IMR-90 (cell line): ENCODE data around the gene COG8. TPM values are rescaled to one million over a fixed set of nuclear protein-coding genes. Genes with fewer than 3 reads are reported as not detected.

Experiments
- ATAC-seq: fragments of 200-7000 bp; cut with Tn5 transposase; 2 replicates; pipeline ENCODE4 v1.9.1; 2020; ENCODE audit warnings: low read depth, mild to moderate bottlenecking, moderate library complexity
- BruUV-seq: library from RNA; stranded (reverse); fragments of 400-500 nt; replicated peaks from 2 replicates; lab custom pipeline; 2021; lab: Mats Ljungman, UMichigan
- CTCF ChIA-PET: fragments of 300-600 bp; formaldehyde crosslinking; extraction: SDS; loops from one replicate; lab custom pipeline; 2021; ENCODE audit warnings: antibody characterized with exemption; lab: Yijun Ruan, JAX
- POLR2A ChIA-PET: fragments of 300-600 bp; sonication (Branson Sonifier 250); formaldehyde crosslinking; loops from one replicate; lab custom pipeline; 2022; ENCODE audit warnings: antibody characterized with exemption; ENCODE audit not compliant: unreplicated experiment; lab: Charles Lee
- DNase-seq: peaks from one replicate; pipeline ENCODE4 v3.0.0; 2013
- H2AFZ ChIP-seq: replicated peaks from 2 replicates; pipeline ENCODE3; 2013; ENCODE audit warnings: low read length, mild to moderate bottlenecking; ENCODE audit not compliant: poor library complexity
- H2AK5ac ChIP-seq: 2 replicates; pipeline ENCODE4 v1.6.1; 2013; ENCODE audit warnings: low read depth, low read length, inconsistent platforms
- H2AK9ac ChIP-seq: replicated peaks from 2 replicates; pipeline ENCODE3; 2013; ENCODE audit warnings: mild to moderate bottlenecking, low read depth, low read length, moderate library complexity; ENCODE audit not compliant: poor library complexity
- H2BK120ac ChIP-seq: 2 replicates; pipeline ENCODE4 v1.6.1; 2013; ENCODE audit warnings: low read depth, low read length, inconsistent platforms
- H2BK15ac ChIP-seq: 3 replicates; pipeline ENCODE4 v1.6.1; 2013; ENCODE audit warnings: low read depth, low read length, inconsistent platforms
- H2BK20ac ChIP-seq: 2 replicates; pipeline ENCODE4 v1.6.1; 2013; ENCODE audit warnings: low read depth, mild to moderate bottlenecking, inconsistent platforms, low read length, moderate library complexity
- H2BK5ac ChIP-seq: 2 replicates; pipeline ENCODE4 v1.6.1; 2013; ENCODE audit warnings: mild to moderate bottlenecking, low read depth, low read length, inconsistent platforms; ENCODE audit not compliant: poor library complexity, severe bottlenecking
- H3K14ac ChIP-seq: replicated peaks from 2 replicates; pipeline ENCODE4 v1.6.1; 2013; ENCODE audit warnings: low read depth, low read length, inconsistent platforms
- H3K18ac ChIP-seq: 2 replicates; pipeline ENCODE4 v1.6.1; 2013; ENCODE audit warnings: low read depth, low read length, control low read depth
- H3K23ac ChIP-seq: 2 replicates; pipeline ENCODE4 v1.6.1; 2013; ENCODE audit warnings: low read depth, low read length, inconsistent platforms
- H3K27ac ChIP-seq: 2 replicates; pipeline ENCODE4 v1.5.1; 2013; ENCODE audit warnings: mild to moderate bottlenecking, control low read depth, low read length; ENCODE audit not compliant: insufficient read depth
- H3K27me3 ChIP-seq: 2 replicates; pipeline ENCODE4 v1.6.1; 2013; ENCODE audit warnings: low read length; ENCODE audit not compliant: control insufficient read depth, insufficient read depth
- H3K36me3 ChIP-seq: 2 replicates; pipeline ENCODE4 v1.6.1; 2013; ENCODE audit warnings: low read length, mixed read lengths; ENCODE audit not compliant: control insufficient read depth, insufficient read depth
- H3K4ac ChIP-seq: 2 replicates; pipeline ENCODE4 v1.6.1; 2013; ENCODE audit warnings: low read depth, low read length, inconsistent platforms
- H3K4me1 ChIP-seq: 2 replicates; pipeline ENCODE4 v1.6.1; 2013; ENCODE audit warnings: low read length, mixed read lengths; ENCODE audit not compliant: control insufficient read depth, insufficient read depth
- H3K4me2 ChIP-seq: 2 replicates; pipeline ENCODE4 v1.6.1; 2013; ENCODE audit warnings: low read depth, mild to moderate bottlenecking, control low read depth, low read length, moderate library complexity
- H3K4me3 ChIP-seq: 2 replicates; pipeline ENCODE4 v1.5.1; 2013; ENCODE audit warnings: low read depth, mild to moderate bottlenecking, control low read depth, low read length, moderate library complexity; ENCODE audit not compliant: insufficient read depth
- H3K56ac ChIP-seq: 2 replicates; pipeline ENCODE4 v1.6.1; 2013; ENCODE audit warnings: low read length, inconsistent platforms; ENCODE audit not compliant: insufficient read depth; ENCODE audit errors: extremely low read depth
- H3K79me1 ChIP-seq, 2 experiments: 2 replicates each; pipeline ENCODE4 v1.6.1; 2013; ENCODE audit warnings: low read length in 2 of 2, inconsistent platforms in 1 of 2, low read depth in 1 of 2
- H3K9ac ChIP-seq: 2 replicates; pipeline ENCODE4 v1.6.1; 2013; ENCODE audit warnings: low read depth, low read length, control low read depth
- H3K9me1 ChIP-seq: 2 replicates; pipeline ENCODE4 v1.6.1; 2013; ENCODE audit warnings: low read length, inconsistent platforms; ENCODE audit not compliant: insufficient read depth
- H3K9me3 ChIP-seq: 2 replicates; pipeline ENCODE4 v1.6.1; 2013; ENCODE audit warnings: low read length; ENCODE audit not compliant: control insufficient read depth, insufficient read depth
- H4K20me1 ChIP-seq: 2 replicates; pipeline ENCODE4 v1.6.1; 2013; ENCODE audit warnings: low read length, inconsistent platforms; ENCODE audit not compliant: insufficient read depth
- H4K5ac ChIP-seq: 2 replicates; pipeline ENCODE4 v1.6.1; 2013; ENCODE audit warnings: mild to moderate bottlenecking, low read depth, low read length, control low read depth
- H4K8ac ChIP-seq, 2 experiments: 2 replicates each; pipeline ENCODE4 v1.6.1; 2013; ENCODE audit warnings: low read depth in 2 of 2, low read length in 2 of 2, control low read depth in 1 of 2, inconsistent platforms in 1 of 2
- H4K91ac ChIP-seq: 2 replicates; pipeline ENCODE4 v1.6.1; 2013; ENCODE audit warnings: low read depth, low read length, inconsistent platforms; ENCODE audit not compliant: insufficient read depth
- BHLHE40 ChIP-seq: fragments of 150-350 bp; IDR thresholded peaks from 2 replicates; pipeline ENCODE4 v1.6.1; 2016; ENCODE audit warnings: mild to moderate bottlenecking, low read depth, low read length
- CEBPB ChIP-seq: IDR thresholded peaks from 2 replicates; pipeline ENCODE4 v1.6.1; 2012; ENCODE audit warnings: low read depth, low read length, improper control_type of control experiment
- FOS ChIP-seq: fragments of 150-350 bp; IDR thresholded peaks from 2 replicates; pipeline ENCODE4 v1.6.1; 2016; ENCODE audit warnings: low read depth, low read length
- MAZ ChIP-seq: IDR thresholded peaks from 2 replicates; pipeline ENCODE4 v1.6.1; 2012; ENCODE audit warnings: low read depth, mild to moderate bottlenecking, low read length, improper control_type of control experiment, moderate library complexity, borderline replicate concordance
- MXI1 ChIP-seq: IDR thresholded peaks from 2 replicates; pipeline ENCODE4 v1.6.1; 2012; ENCODE audit warnings: low read depth, mild to moderate bottlenecking, low read length, moderate library complexity, borderline replicate concordance
- NFE2L2 ChIP-seq: fragments of 150-350 bp; IDR thresholded peaks from 2 replicates; pipeline ENCODE4 v1.6.1; 2016; ENCODE audit warnings: low read depth, mild to moderate bottlenecking, low read length
- RAD21 ChIP-seq: IDR thresholded peaks from 2 replicates; pipeline ENCODE4 v1.6.1; 2012; ENCODE audit warnings: low read length, improper control_type of control experiment
- RCOR1 ChIP-seq: IDR thresholded peaks from 2 replicates; pipeline ENCODE4 v1.6.1; 2012; ENCODE audit warnings: mild to moderate bottlenecking, low read length, improper control_type of control experiment; ENCODE audit not compliant: insufficient replicate concordance
- RFX5 ChIP-seq: IDR thresholded peaks from 2 replicates; pipeline ENCODE4 v1.8.0; 2012; ENCODE audit warnings: low read depth, mild to moderate bottlenecking, low read length, moderate library complexity
- SMC3 ChIP-seq: fragments of 150-350 bp; IDR thresholded peaks from 2 replicates; pipeline ENCODE4 v1.6.1; 2016; ENCODE audit warnings: low read depth, mild to moderate bottlenecking, antibody characterized with exemption, low read length, moderate library complexity
- WGBS, 2 experiments: methylation state at CpG; one replicate each; pipeline versions ENCODE4 v1.1.5 to v1.1.7; 2013; ENCODE audit warnings: missing lambda C conversion rate in 2 of 2; ENCODE audit not compliant: insufficient read length in 1 of 2; ENCODE audit errors: extremely low coverage in 2 of 2; 5-methylcytosine and 5-hydroxymethylcytosine counted together
- dilution Hi-C: fragments of 300-500 bp; cut with HindIII; formaldehyde crosslinking; loops from one replicate; pipeline ENCODE4 v1.14.3; 2018; ENCODE audit warnings: low sequenced_read_pairs; ENCODE audit not compliant: unreplicated experiment
- in situ Hi-C: fragments of 300-500 bp; cut with MboI; formaldehyde crosslinking; loops from 3 replicates; pipeline ENCODE4 v1.14.3; 2019; ENCODE audit warnings: low sequenced_read_pairs, inconsistent platforms, mixed read lengths
- intact Hi-C: fragments of 100-400 bp; cut with micrococcal nuclease; formaldehyde crosslinking; loops from 2 replicates; pipeline ENCODE4 v1.10.0; 2022
- polyA plus RNA-seq, 3 experiments: library from polyadenylated mRNA; depleted of rRNA; stranded (reverse); fragments of >200 nt; gene quantifications; 2 replicates each; pipeline ENCODE4 v1.2.3, GENCODE V29; 2012; ENCODE audit warnings: low replicate concordance in 1 of 3
- total RNA-seq: library from RNA; depleted of rRNA; stranded (reverse); fragments of >200 nt; gene quantifications from 2 replicates; pipeline ENCODE4 v1.2.3, GENCODE V29; 2012
- TF ChIP-seq, protein P1 (sequence below): fragments of 150-350 bp; IDR thresholded peaks from 2 replicates; pipeline ENCODE4 v1.6.1; 2017; ENCODE audit warnings: mild to moderate bottlenecking, antibody characterized with exemption, low read length, low read depth
- TF ChIP-seq, protein P2 (sequence below): conservative IDR thresholded peaks from 2 replicates; pipeline ENCODE4 v1.5.1; 2012; ENCODE audit warnings: mild to moderate bottlenecking, low read depth, low read length, improper control_type of control experiment
- TF ChIP-seq, protein P3 (sequence below): fragments of 150-350 bp; IDR thresholded peaks from 2 replicates; pipeline ENCODE4 v1.6.1; 2016; ENCODE audit warnings: low read depth, mild to moderate bottlenecking, low read length, moderate library complexity, borderline replicate concordance

COG8 gene
- total and polyA plus RNA-seq, 2 of the 4 experiments (the other 2 are of a cell fraction) = 23.4 to 26.2 TPM

GRCh38 chr16:69309316-69309715, 30.0 kb downstream of the COG8 start (continued):
- TF ChIP-seq RCOR1 (no peak), FOS (no peak), RFX5 (no peak), MAZ (no peak)

DNA sequence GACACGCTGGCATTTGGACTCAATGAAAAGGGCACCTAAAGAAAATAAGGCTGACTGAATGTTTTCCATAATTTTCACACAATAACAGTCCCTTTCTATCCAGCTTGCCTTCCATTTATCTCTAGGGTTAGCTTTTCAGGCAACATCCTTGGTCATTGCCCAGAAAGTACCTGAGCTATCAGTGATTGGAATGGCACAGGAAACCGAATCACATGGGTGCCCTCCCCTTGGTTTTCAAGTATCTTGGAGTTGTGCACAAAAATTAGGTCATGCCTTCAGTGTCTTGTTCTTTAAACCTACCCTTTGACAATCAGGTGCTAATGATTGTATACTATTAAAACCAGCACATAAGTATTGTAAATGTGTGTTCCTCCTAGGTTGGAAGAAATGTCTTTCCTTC, 31.5 kb downstream of the COG8 start:
- H2AFZ ChIP-seq = no peak overlapping the region
- H4K20me1 ChIP-seq = peaks cover 10% of the 10 kb centered on the region
- H2BK20ac ChIP-seq = no peak overlapping the region
- no peak for ATAC-seq
- H3K4me2 ChIP-seq = no peak overlapping the region
- WGBS, 2 experiments = 100% methylated on average over 1 of the region's 2 CpGs; no CpG with 5 or more reads in 1 of the 2 experiments
- no peak overlapping the region for H2BK15ac ChIP-seq
- peaks cover 11% of the 10 kb centered on the region for H3K36me3 ChIP-seq
- H3K23ac ChIP-seq = no peak overlapping the region
- CTCF ChIA-PET = no interaction called here
- H3K14ac ChIP-seq = no peak overlapping the region
- peaks cover 6% of the 10 kb centered on the region; the same call in 1 of the 2 replicates for H3K9me1 ChIP-seq
- H3K4ac ChIP-seq = no peak overlapping the region
- H2AK5ac ChIP-seq = no peak overlapping the region
- H4K91ac ChIP-seq = no peak overlapping the region
- no peak overlapping the region for H2BK120ac ChIP-seq
- no peaks in the 10 kb centered on the region for H3K27me3 ChIP-seq
- H3K9me3 ChIP-seq = no peaks in the 10 kb centered on the region
- H4K5ac ChIP-seq = no peak overlapping the region
- H4K8ac ChIP-seq = no peak overlapping the region
- no peak overlapping the region for H3K9ac ChIP-seq
- POLR2A ChIA-PET = no interaction called here
- no peak overlapping the region for H3K56ac ChIP-seq
- H3K18ac ChIP-seq = no peak overlapping the region
- intact Hi-C loops (no loop called here), in situ Hi-C loops (no loop called here), dilution Hi-C loops (no loop called here)
- no TSS peak for BruUV-seq
- no peak for DNase-seq
- H3K27ac ChIP-seq = no peak overlapping the region
- H2AK9ac ChIP-seq = no peak overlapping the region
- peaks cover 6 to 20% of the 10 kb centered on the region in 2 experiments for H3K79me1 ChIP-seq
- no peak overlapping the region for H3K4me3 ChIP-seq
- no peak overlapping the region for H2BK5ac ChIP-seq
- peaks cover 4% of the 10 kb centered on the region for H3K4me1 ChIP-seq
- TF ChIP-seq RFX5 = no peak
- TF ChIP-seq, protein P1, sequence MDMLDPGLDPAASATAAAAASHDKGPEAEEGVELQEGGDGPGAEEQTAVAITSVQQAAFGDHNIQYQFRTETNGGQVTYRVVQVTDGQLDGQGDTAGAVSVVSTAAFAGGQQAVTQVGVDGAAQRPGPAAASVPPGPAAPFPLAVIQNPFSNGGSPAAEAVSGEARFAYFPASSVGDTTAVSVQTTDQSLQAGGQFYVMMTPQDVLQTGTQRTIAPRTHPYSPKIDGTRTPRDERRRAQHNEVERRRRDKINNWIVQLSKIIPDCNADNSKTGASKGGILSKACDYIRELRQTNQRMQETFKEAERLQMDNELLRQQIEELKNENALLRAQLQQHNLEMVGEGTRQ = no peak
- TF ChIP-seq, protein P2, sequence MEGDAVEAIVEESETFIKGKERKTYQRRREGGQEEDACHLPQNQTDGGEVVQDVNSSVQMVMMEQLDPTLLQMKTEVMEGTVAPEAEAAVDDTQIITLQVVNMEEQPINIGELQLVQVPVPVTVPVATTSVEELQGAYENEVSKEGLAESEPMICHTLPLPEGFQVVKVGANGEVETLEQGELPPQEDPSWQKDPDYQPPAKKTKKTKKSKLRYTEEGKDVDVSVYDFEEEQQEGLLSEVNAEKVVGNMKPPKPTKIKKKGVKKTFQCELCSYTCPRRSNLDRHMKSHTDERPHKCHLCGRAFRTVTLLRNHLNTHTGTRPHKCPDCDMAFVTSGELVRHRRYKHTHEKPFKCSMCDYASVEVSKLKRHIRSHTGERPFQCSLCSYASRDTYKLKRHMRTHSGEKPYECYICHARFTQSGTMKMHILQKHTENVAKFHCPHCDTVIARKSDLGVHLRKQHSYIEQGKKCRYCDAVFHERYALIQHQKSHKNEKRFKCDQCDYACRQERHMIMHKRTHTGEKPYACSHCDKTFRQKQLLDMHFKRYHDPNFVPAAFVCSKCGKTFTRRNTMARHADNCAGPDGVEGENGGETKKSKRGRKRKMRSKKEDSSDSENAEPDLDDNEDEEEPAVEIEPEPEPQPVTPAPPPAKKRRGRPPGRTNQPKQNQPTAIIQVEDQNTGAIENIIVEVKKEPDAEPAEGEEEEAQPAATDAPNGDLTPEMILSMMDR = no peak
- no peak for TF ChIP-seq FOS
- TF ChIP-seq, protein P3, sequence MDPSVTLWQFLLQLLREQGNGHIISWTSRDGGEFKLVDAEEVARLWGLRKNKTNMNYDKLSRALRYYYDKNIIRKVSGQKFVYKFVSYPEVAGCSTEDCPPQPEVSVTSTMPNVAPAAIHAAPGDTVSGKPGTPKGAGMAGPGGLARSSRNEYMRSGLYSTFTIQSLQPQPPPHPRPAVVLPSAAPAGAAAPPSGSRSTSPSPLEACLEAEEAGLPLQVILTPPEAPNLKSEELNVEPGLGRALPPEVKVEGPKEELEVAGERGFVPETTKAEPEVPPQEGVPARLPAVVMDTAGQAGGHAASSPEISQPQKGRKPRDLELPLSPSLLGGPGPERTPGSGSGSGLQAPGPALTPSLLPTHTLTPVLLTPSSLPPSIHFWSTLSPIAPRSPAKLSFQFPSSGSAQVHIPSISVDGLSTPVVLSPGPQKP = no peak
- TF ChIP-seq BHLHE40 = no peak
- TF ChIP-seq RAD21 = no peak
- no peak for TF ChIP-seq NFE2L2
- TF ChIP-seq SMC3 = no peak
- TF ChIP-seq MAZ = no peak
- no peak for TF ChIP-seq MXI1
- no peak for TF ChIP-seq CEBPB
- TF ChIP-seq RCOR1 = no peak
